GM20431 (cell line): ENCODE measurements around the gene SCAPER.
"Not testable (repeated sequence)": the region's sequence is repeated elsewhere in the genome, so short reads cannot be mapped to it uniquely, and the experiment has no call there.

ENCODE experiments used
- in situ Hi-C: fragments of 300-500 bp; cut with MseI, MboI; formaldehyde crosslinking; loops from one replicate; pipeline ENCODE4 v1.15.0; 2020; ENCODE audit warnings: low sequenced_read_pairs; ENCODE audit not compliant: unreplicated experiment

The SCAPER gene

DNA sequence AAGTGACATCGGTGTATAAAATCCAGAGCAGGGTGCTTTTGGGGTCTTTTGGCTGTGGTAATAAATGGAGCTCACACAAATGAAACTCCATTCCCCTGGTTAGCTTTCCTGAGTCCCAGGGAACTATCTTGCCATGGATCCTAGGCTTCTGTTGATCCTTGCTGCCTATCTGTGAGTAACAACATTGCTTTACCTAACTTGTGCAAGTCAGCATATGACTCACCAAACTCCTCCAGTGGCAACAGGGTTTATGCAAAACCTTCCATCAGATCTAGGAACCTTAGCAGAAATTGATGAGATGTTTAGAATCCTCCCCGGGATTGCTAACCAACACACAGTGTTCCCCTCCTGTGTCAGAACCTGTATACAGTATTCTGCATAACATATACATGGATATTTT, 105.4 kb downstream of the SCAPER start:
- in situ Hi-C loops, result no loop called here

DNA sequence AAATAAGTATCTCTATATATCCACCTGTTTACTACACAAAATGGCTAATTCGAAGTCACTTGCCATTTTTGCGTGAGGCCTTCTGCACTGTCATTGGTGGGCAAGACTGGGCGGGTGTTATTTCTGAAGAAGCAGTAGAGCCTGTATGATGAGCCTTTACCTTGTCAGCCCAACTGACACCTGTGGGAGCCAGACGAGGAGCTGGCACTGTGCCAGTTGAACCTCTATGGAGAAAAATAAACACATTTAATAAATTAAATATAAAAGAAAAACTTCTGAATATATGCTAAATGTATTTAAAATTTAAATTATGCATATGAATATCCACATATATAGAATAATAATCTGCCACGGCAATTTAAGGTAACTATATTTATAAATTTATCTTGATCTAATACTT, 109.9 kb downstream of the SCAPER start:
- in situ Hi-C loops, result no loop called here

- in situ Hi-C loops, result no loop called here
These were observed 112.0 kb downstream of the SCAPER start for GRCh38 chr15:76793162-76793561.

DNA sequence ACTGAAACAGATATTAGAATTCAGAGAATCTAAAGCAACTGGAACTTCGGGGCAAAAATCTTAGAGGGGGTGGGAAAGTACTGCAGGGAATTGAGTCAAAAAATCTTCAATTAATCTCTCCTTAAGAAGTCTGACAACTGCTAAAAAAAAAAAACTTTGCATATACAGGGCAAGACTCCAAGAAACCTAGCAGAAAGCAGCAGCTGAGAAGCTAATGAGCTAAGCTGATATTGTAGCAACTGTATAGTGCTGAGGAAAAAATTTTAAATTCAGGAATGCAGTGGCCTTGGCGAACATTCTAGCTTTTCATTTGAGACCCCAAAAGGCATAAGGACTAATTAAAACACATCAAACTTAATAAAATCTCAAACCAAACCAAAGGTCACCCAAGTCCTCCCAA, 113.6 kb downstream of the SCAPER start:
- in situ Hi-C loops, result no loop called here

- in situ Hi-C loops, result no loop called here
These were observed 117.9 kb downstream of the SCAPER start for GRCh38 chr15:76787273-76787672.

DNA sequence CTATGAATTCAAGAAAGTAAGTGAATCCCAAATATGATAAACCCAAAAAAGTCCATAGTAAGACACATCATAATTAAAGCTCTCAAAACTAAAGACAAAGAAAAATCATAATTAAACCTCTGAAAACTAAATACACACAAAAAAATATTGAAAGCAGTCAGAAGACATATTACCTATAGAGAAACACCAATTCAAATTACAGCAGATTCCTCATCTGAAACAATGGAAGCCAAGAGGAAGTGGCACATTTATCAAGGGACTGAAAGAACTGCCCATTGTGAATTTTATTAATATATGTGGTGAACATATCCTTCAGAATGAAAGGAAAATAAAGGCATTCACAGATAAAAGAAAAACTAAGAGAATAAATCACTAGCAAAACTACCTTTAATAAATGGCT, 128.2 kb downstream of the SCAPER start:
- in situ Hi-C loops, result no loop called here

DNA sequence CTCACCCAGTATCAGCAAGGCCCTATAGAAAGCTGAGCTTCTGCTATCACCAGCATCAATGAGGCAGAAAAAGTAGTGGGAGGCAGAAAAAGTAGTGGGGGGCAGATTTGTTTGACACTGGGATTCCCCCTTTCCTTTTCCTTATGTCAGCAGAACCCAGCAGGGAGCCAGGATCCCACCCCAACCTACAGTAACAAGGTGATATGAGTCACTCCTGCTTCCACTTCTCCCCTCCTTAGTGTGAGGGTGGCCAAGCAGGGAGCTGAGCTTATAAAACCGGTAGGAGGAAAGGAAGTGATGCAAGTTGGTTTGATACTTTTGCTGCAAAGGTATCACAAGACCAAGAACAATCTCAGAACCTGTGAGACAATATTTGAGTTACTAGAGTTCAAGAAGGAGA, 128.7 kb downstream of the SCAPER start:
- in situ Hi-C loops, result no loop called here

DNA sequence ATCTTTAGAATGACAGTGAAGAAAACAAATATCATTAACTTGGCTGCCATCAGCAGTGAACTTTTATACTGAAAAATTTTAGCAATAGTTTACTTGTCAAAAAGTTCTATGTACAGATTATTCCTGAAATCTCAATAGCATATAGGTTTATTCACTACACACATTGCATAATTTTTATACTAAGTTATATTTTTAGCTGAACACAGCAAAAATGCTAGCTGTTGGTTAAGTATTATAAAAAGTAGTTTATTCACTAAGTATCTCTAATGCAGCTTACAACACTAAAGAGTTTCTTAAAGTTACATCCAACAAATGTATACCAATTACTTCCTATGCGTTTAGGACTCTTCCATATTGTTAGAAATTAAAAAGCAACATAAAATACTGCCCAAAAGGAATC, 131.9 kb downstream of the SCAPER start:
- in situ Hi-C loops, result no loop called here

DNA sequence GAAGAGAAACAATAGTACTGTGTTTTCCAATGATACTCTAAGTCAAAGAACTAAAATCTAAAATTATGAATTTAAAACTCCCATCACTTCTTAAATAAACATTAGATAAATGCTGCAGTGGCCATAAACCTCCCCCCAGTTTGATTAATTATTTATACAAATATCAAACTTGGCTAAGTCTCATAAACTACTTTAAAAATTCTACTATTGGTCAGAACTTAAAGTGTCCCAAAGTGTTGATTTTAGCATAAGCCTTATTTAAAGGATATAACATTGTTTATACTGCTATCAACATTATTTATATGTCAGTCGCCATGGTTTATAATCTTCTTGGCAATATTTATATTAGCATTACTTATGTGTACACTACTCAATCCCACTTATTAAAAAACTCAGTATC, 132.4 kb downstream of the SCAPER start:
- in situ Hi-C loops, result no loop called here

- in situ Hi-C loops, result no loop called here
These were observed 141.1 kb downstream of the SCAPER start for GRCh38 chr15:76764004-76764403.

GRCh38 chr15:76763554-76763953, 141.6 kb downstream of the SCAPER start:
- in situ Hi-C loops, result no loop called here

DNA sequence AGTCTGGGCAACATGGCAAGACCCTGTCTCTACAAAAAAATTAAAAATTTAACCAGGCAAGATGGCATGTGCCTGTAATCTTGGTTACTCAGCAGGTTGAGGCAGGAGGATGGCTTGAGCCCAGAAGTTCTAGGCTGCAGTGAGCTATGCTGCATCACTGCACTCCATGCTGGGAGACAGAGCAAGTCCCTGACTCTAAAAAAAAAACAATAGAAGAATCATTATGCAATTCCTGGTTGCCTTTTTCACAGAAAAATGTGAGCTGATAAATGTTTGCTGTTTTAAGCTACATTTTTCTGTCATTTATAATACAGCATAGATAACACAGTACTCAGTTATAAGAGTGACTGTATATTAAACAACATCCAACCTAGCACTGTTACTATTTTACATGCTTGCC, 148.8 kb downstream of the SCAPER start:
- in situ Hi-C loops, result no loop called here

- in situ Hi-C loops, result no loop called here
These were observed 151.4 kb downstream of the SCAPER start for GRCh38 chr15:76753771-76754170.

GRCh38 chr15:76753131-76753530, 152.0 kb downstream of the SCAPER start:
- in situ Hi-C loops, result no loop called here

- in situ Hi-C loops, result no loop called here
These were observed 152.6 kb downstream of the SCAPER start for GRCh38 chr15:76752549-76752948.

DNA sequence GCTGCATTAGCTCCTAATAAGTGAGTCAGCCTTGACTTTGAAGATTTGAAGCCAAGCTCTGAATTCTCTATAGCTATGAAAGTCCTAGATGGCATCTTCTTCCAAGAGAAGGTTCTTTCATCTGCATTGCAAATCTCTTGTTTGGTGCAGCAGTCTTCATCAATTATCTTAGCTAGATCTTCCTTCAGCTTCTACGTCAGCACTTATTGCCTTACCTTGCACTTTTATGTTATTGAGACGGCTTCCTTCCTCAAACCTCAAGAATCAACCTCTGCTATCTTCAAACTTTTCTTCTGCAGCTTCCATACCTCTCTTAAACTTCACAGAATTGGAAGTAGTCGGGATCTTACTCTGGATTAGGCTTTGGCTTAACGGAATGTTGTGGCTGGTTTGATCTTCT, 167.6 kb downstream of the SCAPER start:
- in situ Hi-C loops, result no loop called here

- in situ Hi-C loops, result not testable (repeated sequence)
These were observed 172.8 kb downstream of the SCAPER start for GRCh38 chr15:76732321-76732720.

GRCh38 chr15:76730262-76730661, 174.9 kb downstream of the SCAPER start:
- in situ Hi-C loops, result no loop called here

DNA sequence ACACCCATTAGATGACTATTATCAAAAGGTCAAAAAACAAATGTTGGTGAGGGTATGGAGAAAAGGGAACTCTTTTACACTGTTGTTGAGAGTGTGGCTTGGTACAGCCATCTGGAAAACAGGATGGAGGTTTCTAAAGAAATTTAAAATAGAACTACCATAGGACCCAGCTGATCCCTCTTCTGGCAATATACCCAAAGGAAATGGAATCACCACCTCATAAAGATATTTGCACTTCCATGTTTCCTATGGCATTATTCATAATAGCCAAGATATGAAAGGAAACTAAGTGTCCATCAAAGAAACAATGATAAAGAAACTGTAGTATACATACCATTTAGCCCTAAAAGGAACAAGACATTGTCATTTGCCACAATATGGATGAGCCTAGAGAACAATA, 186.3 kb downstream of the SCAPER start:
- in situ Hi-C loops, result no loop called here

- in situ Hi-C loops, result no loop called here
These were observed 190.2 kb downstream of the SCAPER start for GRCh38 chr15:76714950-76715349.

DNA sequence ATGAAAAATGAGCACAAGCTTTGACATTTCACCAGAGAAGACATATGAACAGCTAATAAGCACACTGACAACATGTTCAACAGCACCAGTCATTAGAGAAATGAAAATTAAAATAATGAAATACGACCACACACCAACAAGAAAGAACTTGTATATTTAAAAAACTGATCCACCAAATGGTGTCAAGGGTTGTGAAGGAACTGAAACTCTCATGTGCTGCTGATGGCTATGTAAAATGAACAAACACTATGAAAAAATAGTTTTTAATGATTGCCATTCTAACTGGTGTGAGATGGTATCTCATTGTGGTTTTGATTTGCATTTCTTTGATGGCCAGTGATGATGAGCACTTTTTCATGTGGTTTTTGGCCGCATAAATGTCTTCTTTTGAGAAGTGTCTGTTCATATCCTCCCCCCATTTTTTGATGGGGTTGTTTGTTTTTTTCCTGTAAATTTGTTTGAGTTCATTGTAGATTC, 193.8 kb downstream of the SCAPER start:
- in situ Hi-C loops, result no loop called here

GRCh38 chr15:76704032-76704431, 201.1 kb downstream of the SCAPER start:
- in situ Hi-C loops, result not testable (repeated sequence)

DNA sequence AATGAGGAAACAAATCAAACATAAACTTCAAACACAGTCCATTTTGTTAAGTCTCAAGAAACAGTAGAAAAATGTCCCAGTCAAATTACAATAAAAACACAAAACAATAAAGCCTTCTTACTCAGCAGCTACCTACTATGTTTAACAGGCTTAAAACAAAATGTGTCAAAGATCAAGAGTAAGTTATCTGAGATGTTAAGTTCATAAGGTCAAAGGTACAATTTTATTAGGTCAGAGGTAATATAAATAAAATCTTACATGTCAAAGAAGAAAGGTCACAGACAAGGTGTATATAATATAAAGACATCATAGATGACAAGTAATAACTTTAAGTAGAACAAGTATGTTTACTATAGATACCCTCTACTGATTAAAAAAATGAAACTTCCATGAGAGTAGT, 208.3 kb downstream of the SCAPER start:
- in situ Hi-C loops, result no loop called here
